Measurements from ENCODE around the gene DHDDS.

Gene DHDDS

DNA sequence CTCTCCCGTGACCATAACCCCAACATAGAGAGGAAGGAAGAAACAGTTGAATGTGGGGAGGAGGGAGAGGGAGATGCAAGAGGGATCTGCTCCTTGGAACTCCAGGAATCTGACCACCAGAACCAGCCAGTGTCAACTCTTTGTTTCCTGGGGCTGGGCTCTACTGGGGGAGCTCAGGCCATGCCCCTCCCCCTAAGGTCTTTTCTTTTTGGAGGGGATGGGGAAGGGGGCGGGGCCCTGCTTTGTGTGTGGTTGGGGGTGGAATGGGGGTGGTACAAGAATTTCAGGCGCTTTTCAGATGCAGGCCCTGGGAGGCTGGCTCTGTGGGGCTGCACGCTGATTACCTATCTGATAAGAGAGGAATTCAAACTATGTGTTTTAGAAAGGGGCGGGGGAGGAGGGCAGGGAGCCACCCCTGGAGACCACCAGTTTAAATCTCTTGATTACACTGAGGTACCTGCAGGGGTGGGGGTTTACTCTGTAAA lies 13.2 kb upstream of the DHDDS start:
- DNase-seq = no peak

DNA sequence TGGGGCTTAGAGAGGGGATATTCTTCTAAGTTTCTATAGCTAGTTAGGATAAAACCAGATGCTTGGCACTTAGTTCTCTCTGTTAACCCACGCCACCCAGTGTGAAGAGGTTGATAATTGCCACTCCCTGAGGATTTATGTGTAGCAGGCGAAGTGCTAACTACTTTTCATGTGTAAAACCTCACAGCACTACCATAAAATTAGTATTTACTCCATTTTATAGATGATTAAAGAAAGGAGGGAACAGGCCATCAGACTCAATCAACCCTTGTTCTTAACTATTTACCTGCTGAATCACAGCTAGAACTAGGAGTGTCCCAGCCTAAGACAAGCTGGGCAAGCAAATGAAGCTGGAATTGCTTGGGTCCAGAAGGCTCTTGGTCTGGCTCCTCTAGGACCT lies 12.6 kb upstream of the DHDDS start:
- no peak for DNase-seq

- no peak for DNase-seq
These were observed 2.4 kb upstream of the DHDDS start for GRCh38 chr1:26429721-26430120.

DNA sequence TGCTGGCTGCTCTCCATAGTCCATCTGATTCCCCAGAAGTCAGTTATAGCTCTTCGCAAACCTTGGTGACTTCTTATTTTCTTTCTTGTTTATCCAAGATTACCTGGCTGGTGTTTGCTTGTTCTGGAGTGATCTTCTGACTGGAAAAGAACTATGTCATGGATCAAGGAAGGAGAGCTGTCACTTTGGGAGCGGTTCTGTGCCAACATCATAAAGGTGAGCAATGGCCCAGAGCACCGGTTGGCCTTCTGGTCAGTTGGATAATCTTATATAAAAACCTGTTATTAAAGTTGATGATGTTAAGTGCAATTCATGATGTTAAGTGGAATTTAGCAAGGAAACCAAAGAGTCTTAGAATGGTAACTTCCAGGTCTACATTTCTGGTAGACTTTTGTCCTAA lies 672 bp downstream of the DHDDS start:
- DNase-seq = no peak

DNA sequence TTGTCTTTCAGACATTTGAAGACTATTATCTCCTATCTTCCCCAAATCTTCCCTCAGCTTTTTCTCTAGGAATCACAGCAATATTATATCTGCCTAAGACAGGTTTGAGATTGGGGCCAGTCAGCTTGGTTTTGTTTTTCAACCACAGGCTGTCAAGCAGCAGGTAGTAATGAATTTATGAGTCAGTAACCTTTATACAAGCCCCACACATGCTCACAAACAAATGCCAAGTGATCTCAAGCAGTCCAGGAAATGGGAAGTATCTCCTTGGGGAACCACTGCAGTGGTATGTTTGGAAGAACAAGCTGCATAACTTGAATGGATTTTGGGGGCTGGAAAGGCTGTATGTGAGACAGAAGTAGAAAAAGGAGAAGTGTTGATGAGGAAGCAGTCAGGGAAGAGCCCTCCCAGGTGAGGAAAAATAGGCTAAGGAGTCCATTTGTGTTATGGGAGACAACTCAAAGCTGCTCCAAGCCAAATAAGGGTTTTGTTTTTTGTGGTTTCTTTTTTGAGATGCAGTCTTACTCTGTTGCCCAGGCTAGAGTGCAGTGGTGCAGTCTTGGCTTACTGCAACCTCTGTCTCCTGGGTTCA lies 2.1 kb downstream of the DHDDS start:
- DNase-seq = no peak

DNA sequence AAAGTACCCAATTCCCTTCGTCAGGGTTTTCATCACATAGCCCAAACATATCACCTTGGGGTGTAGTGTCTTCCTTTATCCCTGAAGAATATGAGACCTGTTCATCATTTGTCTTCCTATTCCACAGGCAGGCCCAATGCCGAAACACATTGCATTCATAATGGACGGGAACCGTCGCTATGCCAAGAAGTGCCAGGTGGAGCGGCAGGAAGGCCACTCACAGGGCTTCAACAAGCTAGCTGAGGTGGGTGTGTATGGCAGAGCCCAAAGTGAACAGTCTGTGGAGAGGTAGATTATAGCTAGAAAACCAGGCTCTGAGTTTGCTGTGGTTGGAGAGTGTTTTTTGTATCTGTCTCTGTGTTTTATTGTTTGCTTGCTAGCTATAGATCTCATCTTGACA lies 5.9 kb downstream of the DHDDS start:
- DNase-seq = no peak

GRCh38 chr1:26440259-26440658 lies 8.1 kb downstream of the DHDDS start:
- DNase-seq = no peak

DNA sequence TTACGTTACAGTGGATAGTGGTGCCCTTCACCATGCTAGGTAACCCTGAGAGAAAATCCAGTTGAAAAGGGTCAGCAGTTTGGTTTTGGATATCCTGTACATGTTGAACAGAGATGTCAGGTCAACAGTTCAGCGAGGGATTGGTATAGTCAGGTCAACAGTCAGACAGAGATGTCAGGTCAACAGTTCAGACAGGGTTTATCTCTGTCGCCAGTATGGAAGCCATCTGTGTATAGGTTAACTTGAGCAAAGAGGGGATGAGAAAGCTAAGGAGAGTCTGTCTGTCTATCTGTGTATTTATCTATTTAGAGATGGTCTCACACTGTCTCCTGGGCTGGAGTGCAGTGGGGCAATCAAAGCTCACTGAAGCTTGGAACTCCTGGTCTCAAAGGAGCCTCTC lies 17.7 kb downstream of the DHDDS start:
- no peak for DNase-seq

DNA sequence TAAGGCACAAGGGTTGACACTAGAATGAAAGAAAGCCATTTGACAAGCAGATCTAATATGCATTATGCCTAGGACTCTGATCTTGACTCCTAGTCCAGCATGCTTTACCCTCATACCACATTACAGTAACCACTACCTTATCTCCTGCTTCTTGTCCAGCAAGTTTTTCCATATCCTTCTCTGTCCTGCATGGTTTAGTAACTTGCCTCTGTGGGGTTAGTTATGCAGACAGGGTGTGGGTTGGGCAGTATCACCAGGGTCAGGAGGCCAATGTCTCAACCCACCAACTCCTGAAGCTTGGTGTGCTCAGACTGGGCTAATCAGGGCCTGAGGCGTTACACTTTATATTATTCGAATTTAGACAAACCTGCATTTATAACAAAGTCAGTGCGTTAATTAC lies 18.8 kb downstream of the DHDDS start:
- no peak for DNase-seq

DNA sequence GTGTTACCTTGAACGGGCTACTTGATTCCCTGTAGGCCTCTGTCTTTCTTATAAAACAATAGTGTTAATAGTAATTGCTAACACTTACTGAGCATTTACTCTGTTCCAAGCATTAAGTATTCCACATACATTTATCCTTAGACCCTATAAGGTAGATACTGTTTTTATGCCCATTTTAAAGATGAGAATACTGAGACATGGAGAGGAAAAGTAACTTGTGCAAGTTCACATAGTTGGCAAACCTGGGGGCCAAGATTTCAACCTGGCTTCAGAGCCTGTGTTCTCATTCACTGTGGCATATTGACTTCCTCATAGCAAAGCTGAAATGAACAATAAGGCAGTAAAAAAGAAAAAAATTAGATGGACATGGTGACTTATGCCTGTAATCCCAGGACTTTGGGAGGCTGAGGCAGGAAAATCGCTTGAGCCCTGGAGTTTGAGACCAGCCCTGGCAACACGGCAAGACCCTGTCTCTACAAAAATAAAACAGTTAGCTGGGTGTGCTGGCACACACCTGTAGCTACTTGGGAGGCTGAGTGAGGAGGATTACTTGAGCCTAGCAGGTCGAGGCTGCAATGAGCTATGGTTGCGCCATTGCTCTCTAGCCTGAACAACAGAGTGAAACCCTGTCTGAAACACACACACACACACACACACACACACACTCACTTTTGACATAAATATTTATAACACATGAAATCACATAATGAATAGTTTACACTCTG lies 20.5 kb downstream of the DHDDS start:
- no peak for DNase-seq

DNA sequence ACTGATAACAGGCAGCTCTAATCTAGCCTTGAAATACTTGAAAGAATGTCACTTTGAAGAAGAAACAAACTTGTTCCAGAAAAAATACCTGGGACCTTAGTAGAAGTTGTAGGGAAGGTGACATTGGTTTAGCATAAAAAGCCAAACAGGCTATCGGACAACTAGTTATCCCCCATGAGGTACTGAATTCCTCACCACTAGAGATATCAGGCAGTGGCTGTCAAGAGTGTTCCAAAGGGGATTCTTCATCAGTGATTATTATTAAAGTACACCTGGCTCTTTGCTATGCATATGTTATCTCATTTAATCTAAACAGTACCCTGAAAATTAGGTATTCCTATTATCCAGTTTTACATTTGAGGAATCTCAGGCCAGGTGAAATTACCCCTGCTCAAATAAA lies 27.0 kb downstream of the DHDDS start:
- DNase-seq = no peak

DNA sequence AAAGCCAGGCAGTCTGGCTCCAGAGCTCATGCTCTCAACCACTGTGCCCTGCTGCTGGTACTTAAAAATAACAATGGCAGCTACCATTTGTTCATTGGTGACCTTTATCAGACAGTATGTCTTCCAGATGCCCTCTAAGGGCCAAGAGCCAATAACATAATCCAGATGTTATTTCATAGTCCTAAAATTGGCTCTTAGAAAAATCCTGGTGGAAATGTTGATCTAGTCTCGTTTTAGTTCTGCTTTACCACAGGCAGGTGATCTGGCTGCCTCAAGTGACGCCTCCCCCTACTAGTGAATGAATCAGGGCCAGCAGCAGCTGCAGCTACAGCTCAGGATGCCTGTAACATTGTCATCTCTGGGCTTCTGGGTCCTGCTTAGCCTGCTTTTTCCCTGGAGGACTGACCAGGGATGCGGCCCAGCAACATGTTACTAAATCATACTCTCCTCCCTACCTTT lies 27.5 kb downstream of the DHDDS start:
- DNase-seq = no peak

GRCh38 chr1:26468911-26469310 lies 36.8 kb downstream of the DHDDS start:
- no peak for DNase-seq

GRCh38 chr1:26469558-26469957 lies 37.4 kb downstream of the DHDDS start:
- no peak for DNase-seq

DNA sequence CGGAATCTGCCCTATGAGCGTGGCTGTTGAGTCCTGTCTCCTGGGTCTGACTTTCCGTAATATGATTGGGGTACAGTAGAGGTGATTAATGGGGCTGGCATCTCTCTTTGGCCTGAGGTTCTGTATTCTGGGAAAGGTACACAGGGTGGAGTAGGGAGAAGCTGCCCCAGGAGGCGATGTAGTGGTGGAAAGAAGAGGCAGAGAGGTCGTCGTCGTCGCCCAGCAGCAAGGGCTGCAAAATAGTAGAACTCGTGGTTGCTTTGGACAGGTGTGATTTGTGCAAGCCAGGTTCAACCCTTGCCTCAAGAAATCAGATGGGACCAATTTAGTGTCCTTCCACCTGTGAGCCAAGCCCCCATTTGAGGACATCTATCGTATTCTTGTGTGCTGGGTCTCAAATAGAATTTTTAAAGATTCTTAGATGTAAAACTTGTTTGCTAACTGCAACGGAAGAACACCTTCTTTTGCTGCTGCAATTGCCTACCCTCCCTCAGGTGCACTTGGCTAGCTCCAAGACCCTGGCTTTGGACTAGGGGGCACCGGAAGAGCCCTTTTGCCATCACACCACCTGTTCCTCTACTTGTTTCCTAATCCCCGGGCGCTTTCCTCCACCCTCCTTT lies 38.9 kb downstream of the DHDDS start:
- no peak for DNase-seq

DNA sequence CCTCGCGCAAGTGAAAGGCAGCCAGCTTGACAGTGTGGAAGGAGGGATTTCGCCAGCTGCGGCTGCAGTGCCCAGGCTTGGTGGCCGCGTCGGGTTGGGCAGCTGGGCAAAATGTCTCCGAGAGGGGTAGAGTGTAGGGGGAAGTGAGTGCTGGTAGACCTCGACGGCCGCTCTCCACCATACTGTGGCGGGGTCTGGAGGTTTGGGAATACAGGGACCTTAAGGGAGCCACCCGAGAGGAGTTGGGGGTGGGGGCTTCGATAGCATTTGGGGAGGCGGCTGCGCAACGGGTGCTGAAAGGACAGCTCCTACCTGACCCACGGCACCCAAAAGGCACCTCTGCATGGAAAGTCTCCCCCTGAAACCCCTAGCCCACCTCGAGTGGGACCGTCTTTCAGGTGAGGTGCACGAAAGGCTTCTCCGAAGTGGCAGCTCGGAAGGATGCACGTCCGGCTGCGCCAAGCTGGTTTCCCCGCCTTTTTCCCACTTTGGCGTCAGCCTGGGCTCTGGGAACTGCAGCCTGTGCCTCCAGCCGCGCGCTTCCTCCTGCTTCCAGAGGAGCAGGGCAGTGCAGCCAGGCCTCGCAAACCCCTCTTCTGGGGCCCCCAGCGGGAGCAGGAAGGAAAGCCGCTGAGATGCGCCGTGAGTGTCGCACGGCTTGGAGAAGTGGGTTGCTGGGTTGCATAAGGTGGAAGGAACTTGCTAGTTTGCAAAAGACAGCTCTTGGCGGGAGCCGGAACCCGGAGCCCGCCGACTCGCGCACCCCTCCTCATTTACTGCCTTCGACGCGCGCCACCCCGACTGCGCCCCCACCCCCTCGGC lies 39.6 kb downstream of the DHDDS start:
- DNase-seq = peak in 1 of 4 experiments; percentile 19

DNA sequence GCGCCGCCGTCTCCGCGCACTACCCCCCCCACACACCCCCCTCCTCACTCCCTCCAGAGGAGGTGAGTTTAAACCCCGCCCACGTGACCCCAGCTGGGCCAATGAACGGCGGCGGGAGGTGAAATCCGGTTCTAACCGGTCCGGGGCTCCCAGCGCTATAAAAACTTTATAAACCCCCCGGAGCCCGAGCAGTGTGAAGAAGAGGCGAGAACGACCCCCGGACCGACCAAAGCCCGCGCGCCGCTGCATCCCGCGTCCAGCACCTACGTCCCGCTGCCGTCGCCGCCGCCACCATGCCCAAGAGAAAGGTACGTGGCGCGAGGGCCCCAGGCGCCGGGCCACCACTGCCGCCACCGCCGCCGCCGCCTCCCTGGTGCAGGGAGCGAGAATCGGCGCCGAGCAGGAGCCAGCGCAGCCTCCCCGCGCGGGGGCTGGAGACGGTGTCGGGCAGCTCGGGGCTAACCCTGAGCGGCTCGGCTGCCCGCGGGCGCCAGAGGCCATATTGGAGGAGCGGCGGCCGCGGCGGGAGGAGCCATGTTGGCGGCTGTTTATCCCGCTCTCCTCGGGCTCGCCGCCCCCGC lies 40.3 kb downstream of the DHDDS start, which contains the start of gene HMGN2:
HMGN2 (plus strand) TSS at position 121 of the 581 bp plus-strand sequence; CDS start at position 294, 173 bp downstream.
- peak; percentile 65 to 86 (median 77) for DNase-seq

DNA sequence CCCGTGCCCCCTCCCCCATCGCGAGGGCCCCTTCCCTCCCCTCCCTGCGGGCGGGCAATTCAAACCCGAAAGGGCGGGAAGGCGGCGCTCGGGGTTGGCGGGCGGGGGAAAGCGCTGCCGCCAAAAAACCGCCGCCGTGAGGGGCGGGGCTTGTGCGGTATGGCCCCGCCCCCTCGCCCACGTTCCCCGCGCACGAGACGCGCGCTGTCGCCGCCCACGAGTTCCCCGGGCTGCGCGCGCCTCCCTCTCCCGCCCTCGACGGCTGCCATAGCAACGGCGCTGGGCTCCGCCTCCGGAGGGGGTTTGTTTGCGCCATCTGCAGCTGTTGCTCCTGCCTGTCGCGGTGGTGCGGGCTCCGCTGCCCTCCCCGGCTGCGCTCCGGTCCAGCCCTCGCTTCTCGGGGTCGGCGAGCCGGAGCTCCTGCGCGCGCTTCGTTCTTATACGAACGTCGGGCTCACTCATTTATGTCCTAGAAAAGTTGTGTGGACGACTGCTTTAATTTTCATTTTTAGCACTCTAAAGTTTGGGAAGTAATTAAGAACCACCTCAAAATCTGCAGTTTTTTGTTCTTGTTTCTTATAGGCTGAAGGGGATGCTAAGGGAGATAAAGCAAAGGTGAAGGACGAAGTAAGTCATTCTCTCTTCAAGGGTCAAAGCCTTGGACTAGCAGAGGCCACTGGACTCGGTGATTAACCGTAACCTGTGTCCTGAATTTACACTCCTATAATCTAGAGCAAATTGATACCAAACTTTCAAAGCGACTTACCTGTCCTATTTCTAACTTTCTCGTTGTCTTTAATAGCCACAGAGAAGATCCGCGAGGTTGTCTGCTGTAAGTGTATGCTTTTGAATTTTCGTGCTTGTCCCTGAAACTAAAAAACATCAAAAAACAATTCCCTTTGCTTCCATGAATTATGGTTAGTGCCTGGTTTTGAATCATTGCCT lies 41.1 kb downstream of the DHDDS start:
- DNase-seq = peak; percentile 89 to 96 (median 94)

- DNase-seq = no peak
These were observed 42.7 kb downstream of the DHDDS start for GRCh38 chr1:26474818-26475217.

DNA sequence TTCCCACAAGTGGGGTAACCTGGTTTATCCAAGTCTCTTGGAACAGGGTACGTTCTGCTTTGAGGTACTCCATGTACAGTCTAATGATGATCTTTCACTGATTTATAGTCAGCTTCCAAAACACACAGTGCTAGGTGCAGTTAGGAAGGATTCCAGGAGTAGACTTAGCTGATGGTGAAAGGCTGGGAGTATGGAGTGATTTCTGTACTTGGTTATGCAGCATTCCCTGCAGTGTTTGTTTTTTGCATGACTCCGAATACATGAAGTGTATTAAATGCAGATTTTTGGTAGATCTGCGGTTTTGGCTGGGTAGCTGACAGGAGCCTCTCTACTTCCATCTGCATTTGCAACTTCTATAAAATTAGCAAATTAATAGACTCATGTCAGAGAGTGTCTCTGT lies 43.9 kb downstream of the DHDDS start:
- no peak for DNase-seq

DNA sequence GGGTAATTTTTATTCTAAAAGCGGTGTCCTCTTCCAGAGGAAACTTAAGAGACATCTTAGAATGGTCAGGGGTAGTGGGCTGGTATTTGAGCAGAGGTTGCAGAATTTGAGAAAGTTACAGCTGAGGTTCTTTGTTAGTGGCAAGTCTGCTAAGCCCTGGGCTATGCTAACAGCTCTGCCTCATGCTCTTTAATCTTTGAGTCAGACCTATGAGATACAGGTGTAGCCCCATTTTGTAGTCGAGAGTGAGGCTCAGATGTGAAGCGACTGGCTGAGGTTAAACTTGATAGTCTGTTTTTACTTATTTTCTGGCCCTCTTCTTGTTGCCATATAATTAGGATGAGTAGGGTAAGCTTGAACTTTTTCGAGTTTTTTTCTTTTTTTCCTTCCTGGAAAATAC lies 44.8 kb downstream of the DHDDS start:
- no peak for DNase-seq
